T-cell (primary cell): ENCODE data around the gene PROSER3. TPM values are rescaled to one million over a fixed set of nuclear protein-coding genes. Genes with fewer than 3 reads are reported as not detected.
A peak's percentile ranks its signal among the peaks of the same experiment; 100 is the strongest.

Experiments used
- ATAC-seq, 4 experiments: fragments of 200-7000 bp in 3 of 4; fragments of 150-1000 bp in 1 of 4; cut with Tn5 transposase; replicated peaks in 1 of 4; 1 replicate in 3 of 4; 2 replicates in 1 of 4; pipeline ENCODE4 v1.10.0; 2021; ENCODE audit warnings: moderate library complexity in 3 of 4, mild to moderate bottlenecking in 2 of 4, moderate number of reproducible peaks in 1 of 4
- CTCF ChIA-PET, 2 donors: fragments of 300-600 bp; sonication (Branson Sonifier 250); formaldehyde crosslinking; loops; one replicate each; lab custom pipeline; 2022; ENCODE audit warnings: antibody characterized with exemption in 2 of 2; lab: Charles Lee
- POLR2A ChIA-PET, 2 donors: fragments of 300-600 bp; sonication (Branson Sonifier 250); formaldehyde crosslinking; loops; one replicate each; lab custom pipeline; 2022; ENCODE audit warnings: antibody characterized with exemption in 2 of 2; lab: Charles Lee
- DNase-seq, 35 experiments: peaks; one replicate each; pipeline versions ENCODE4 v3.0.0 to v3.0.0-alpha.2; 2013 to 2023
- H3K27ac ChIP-seq: one replicate; pipeline ENCODE4 v1.5.1; 2013; ENCODE audit warnings: low read length
- H3K27me3 ChIP-seq, 2 experiments: replicated peaks in 1 of 2; 1 replicate in 1 of 2; 2 replicates in 1 of 2; pipeline versions ENCODE4 v1.6.1 to v1.7.0; 2013; ENCODE audit warnings: low read length in 1 of 2, mixed read lengths in 1 of 2; ENCODE audit not compliant: control insufficient read depth in 2 of 2, insufficient read depth in 2 of 2; ENCODE audit errors: extremely low read depth in 1 of 2
- H3K36me3 ChIP-seq, 2 donors: 1 replicate in 1 of 2; 2 replicates in 1 of 2; pipeline versions ENCODE4 v1.6.1 to v1.7.0; 2013; ENCODE audit warnings: low read length in 1 of 2; ENCODE audit not compliant: control insufficient read depth in 2 of 2, insufficient read depth in 1 of 2; ENCODE audit errors: extremely low read depth in 1 of 2
- H3K4me1 ChIP-seq, 2 experiments: 1 replicate in 1 of 2; 2 replicates in 1 of 2; pipeline versions ENCODE4 v1.6.1 to v1.7.0; 2013; ENCODE audit warnings: low read length in 2 of 2, mixed read lengths in 1 of 2; ENCODE audit not compliant: insufficient read depth in 2 of 2, control insufficient read depth in 1 of 2; ENCODE audit errors: extremely low read depth in 1 of 2
- H3K4me3 ChIP-seq, 2 donors: 1 replicate in 1 of 2; 2 replicates in 1 of 2; pipeline versions ENCODE4 v1.5.1 to v1.7.0; 2013; ENCODE audit warnings: mild to moderate bottlenecking in 2 of 2, low read length in 1 of 2, moderate library complexity in 1 of 2; ENCODE audit not compliant: control insufficient read depth in 1 of 2; ENCODE audit errors: extremely low read depth in 1 of 2
- H3K9me3 ChIP-seq: 2 replicates; pipeline ENCODE4 v1.7.0; 2013
- H3K27ac Mint-ChIP-seq, 2 donors: one replicate each; pipeline ENCODE4 v1.8.0; 2020 to 2021; ENCODE audit warnings: mild to moderate bottlenecking in 2 of 2, mixed read lengths in 2 of 2
- H3K27me3 Mint-ChIP-seq, 2 donors: one replicate each; pipeline ENCODE4 v1.8.0; 2021 to 2022; ENCODE audit warnings: mixed read lengths in 2 of 2
- H3K36me3 Mint-ChIP-seq: one replicate; pipeline ENCODE4 v1.8.0; 2021; ENCODE audit warnings: mixed read lengths
- H3K4me1 Mint-ChIP-seq, 3 donors: one replicate each; pipeline ENCODE4 v1.8.0; 2020 to 2022; ENCODE audit warnings: mixed read lengths in 3 of 3, mild to moderate bottlenecking in 1 of 3
- H3K4me3 Mint-ChIP-seq, 3 donors: one replicate each; pipeline ENCODE4 v1.8.0; 2020 to 2022; ENCODE audit warnings: mild to moderate bottlenecking in 3 of 3, mixed read lengths in 3 of 3, moderate library complexity in 3 of 3
- H3K9me3 Mint-ChIP-seq, 3 donors: one replicate each; pipeline ENCODE4 v1.8.0; 2020 to 2022; ENCODE audit warnings: mixed read lengths in 3 of 3
- WGBS: methylation state at CpG from one replicate; pipeline ENCODE4 v1.1.5; 2013; ENCODE audit warnings: missing lambda C conversion rate; ENCODE audit not compliant: insufficient coverage; 5-methylcytosine and 5-hydroxymethylcytosine counted together
- total RNA-seq, 35 experiments: library from RNA in 6 of 35; stranded (reverse) in 6 of 35; fragments of 120-200 nt in 1 of 35; gene quantifications; one replicate each; pipeline versions ENCODE4 v1.2.1 to v1.2.4 and lab custom pipeline; 2013 to 2026

PROSER3 gene
- total RNA-seq, 5 donors from 2014 or later (not counting 1 experiment from before 2014, with no cell fraction given), result 31.3 to 52.1 (median 47.8) TPM

GRCh38 chr19:35731353-35731752 lies 26.6 kb upstream of the PROSER3 start:
- CTCF ChIA-PET, result no interaction called here
- Histone ChIP-seq H3K9me3 (no peaks in the 10 kb centered on the region), H3K27ac (no peak overlapping the region), H3K27me3 (no peaks in the 10 kb centered on the region), H3K36me3 (peaks cover 27 to 93% of the 10 kb centered on the region in 2 donors), H3K4me1 (no peaks in the 10 kb centered on the region), H3K4me3 (no peak overlapping the region)
- POLR2A ChIA-PET, result no interaction called here
- WGBS, result 92% methylated on average over 7 of the region's 9 CpGs
- no peak overlapping the region for H3K4me3 Mint-ChIP-seq
- no peaks in the 10 kb centered on the region for H3K9me3 Mint-ChIP-seq
- H3K27me3 Mint-ChIP-seq, result no peaks in the 10 kb centered on the region
- no peak for ATAC-seq
- H3K27ac Mint-ChIP-seq, result no peak overlapping the region
- peaks cover 10 to 25% (median 10%) of the 10 kb centered on the region in 3 donors for H3K4me1 Mint-ChIP-seq
- no peak for DNase-seq
- peaks cover 56% of the 10 kb centered on the region for H3K36me3 Mint-ChIP-seq

- no peak overlapping the region for H3K27ac Mint-ChIP-seq
- no peak overlapping the region for H3K4me3 Mint-ChIP-seq
- Histone ChIP-seq H3K9me3 (no peaks in the 10 kb centered on the region), H3K4me1 (peaks cover 0 to 5% of the 10 kb centered on the region in 2 experiments), H3K36me3 (peaks cover 30 to 94% of the 10 kb centered on the region in 2 donors), H3K4me3 (no peak overlapping the region), H3K27ac (no peak overlapping the region), H3K27me3 (no peaks in the 10 kb centered on the region)
- no peaks in the 10 kb centered on the region for H3K9me3 Mint-ChIP-seq
- peak in 1 of 4 experiments; percentile 19 for ATAC-seq
- CTCF ChIA-PET, result no interaction called here
- peaks cover 52% of the 10 kb centered on the region for H3K36me3 Mint-ChIP-seq
- H3K4me1 Mint-ChIP-seq, result peaks cover 14 to 30% (median 16%) of the 10 kb centered on the region in 3 donors
- no peaks in the 10 kb centered on the region for H3K27me3 Mint-ChIP-seq
- POLR2A ChIA-PET, result no interaction called here
- 93% methylated on average over 10 of the region's 21 CpGs for WGBS
- no peak for DNase-seq
These were observed 26.1 kb upstream of the PROSER3 start for GRCh38 chr19:35731779-35732405.

- H3K9me3 ChIP-seq, result no peaks in the 10 kb centered on the region
- no peak overlapping the region for H3K4me3 ChIP-seq
- WGBS, result 98% methylated on average over 16 of the region's 25 CpGs
- no peak for DNase-seq
- Mint-ChIP-seq H3K27me3 (no peaks in the 10 kb centered on the region), H3K27ac (no peak overlapping the region), H3K4me1 (peaks cover 21 to 35% (median 23%) of the 10 kb centered on the region in 3 donors), H3K4me3 (no peak overlapping the region), H3K36me3 (peaks cover 53% of the 10 kb centered on the region), H3K9me3 (no peaks in the 10 kb centered on the region)
- ChIA-PET CTCF (no interaction called here), POLR2A (no interaction called here)
- peaks cover 25 to 88% of the 10 kb centered on the region in 2 donors for H3K36me3 ChIP-seq
- peaks cover 0 to 12% of the 10 kb centered on the region in 2 experiments for H3K4me1 ChIP-seq
- H3K27ac ChIP-seq, result no peak overlapping the region
- no peak for ATAC-seq
- no peaks in the 10 kb centered on the region for H3K27me3 ChIP-seq
These were observed 25.3 kb upstream of the PROSER3 start for GRCh38 chr19:35732540-35733179.

- Mint-ChIP-seq H3K27ac (peak overlapping the region in 1 of 2 donors; percentile 67), H3K27me3 (no peaks in the 10 kb centered on the region), H3K9me3 (no peaks in the 10 kb centered on the region), H3K36me3 (peaks cover 48% of the 10 kb centered on the region), H3K4me1 (peaks cover 21 to 42% (median 24%) of the 10 kb centered on the region in 3 donors), H3K4me3 (no peak overlapping the region)
- ATAC-seq (no peak), DNase-seq (no peak)
- H3K27ac ChIP-seq, result no peak overlapping the region
- ChIA-PET CTCF (no interaction called here), POLR2A (no interaction called here)
- H3K4me3 ChIP-seq, result no peak overlapping the region
- peaks cover 0 to 15% of the 10 kb centered on the region in 2 experiments for H3K4me1 ChIP-seq
- H3K36me3 ChIP-seq, result peaks cover 23 to 88% of the 10 kb centered on the region in 2 donors
- H3K9me3 ChIP-seq, result no peaks in the 10 kb centered on the region
- 96% methylated on average over 15 of the region's 35 CpGs for WGBS
- H3K27me3 ChIP-seq, result no peaks in the 10 kb centered on the region
These were observed 24.5 kb upstream of the PROSER3 start for GRCh38 chr19:35733180-35734125.

- Mint-ChIP-seq H3K36me3 (peaks cover 44% of the 10 kb centered on the region), H3K4me3 (no peak overlapping the region), H3K9me3 (no peaks in the 10 kb centered on the region), H3K27me3 (no peaks in the 10 kb centered on the region), H3K4me1 (peaks cover 28 to 50% (median 31%) of the 10 kb centered on the region in 3 donors), H3K27ac (peak overlapping the region; percentile 67 to 77)
- POLR2A ChIA-PET, result no interaction called here
- CTCF ChIA-PET, result no interaction called here
- peaks cover 0 to 17% of the 10 kb centered on the region in 2 experiments for H3K4me1 ChIP-seq
- no peaks in the 10 kb centered on the region for H3K9me3 ChIP-seq
- no peak overlapping the region for H3K4me3 ChIP-seq
- peaks cover 23 to 88% of the 10 kb centered on the region in 2 donors for H3K36me3 ChIP-seq
- no peak for ATAC-seq
- no peak overlapping the region for H3K27ac ChIP-seq
- no peaks in the 10 kb centered on the region for H3K27me3 ChIP-seq
- DNase-seq, result no peak
- 97% methylated on average over 8 of the region's 8 CpGs for WGBS
These were observed 23.7 kb upstream of the PROSER3 start for GRCh38 chr19:35734273-35734672.

GRCh38 chr19:35734889-35735288 lies 23.1 kb upstream of the PROSER3 start:
- no peaks in the 10 kb centered on the region for H3K9me3 Mint-ChIP-seq
- peak overlapping the region; percentile 19 to 77 for H3K27ac Mint-ChIP-seq
- peaks cover 0 to 23% of the 10 kb centered on the region in 2 experiments for H3K4me1 ChIP-seq
- H3K27ac ChIP-seq, result no peak overlapping the region
- H3K9me3 ChIP-seq, result no peaks in the 10 kb centered on the region
- no peaks in the 10 kb centered on the region for H3K27me3 Mint-ChIP-seq
- DNase-seq, result no peak
- ChIA-PET POLR2A (no interaction called here), CTCF (no interaction called here)
- 93% methylated on average over 4 of the region's 5 CpGs for WGBS
- no peaks in the 10 kb centered on the region for H3K27me3 ChIP-seq
- H3K4me3 Mint-ChIP-seq, result no peak overlapping the region
- H3K36me3 Mint-ChIP-seq, result peaks cover 38% of the 10 kb centered on the region
- peaks cover 33 to 53% (median 36%) of the 10 kb centered on the region in 3 donors for H3K4me1 Mint-ChIP-seq
- H3K4me3 ChIP-seq, result no peak overlapping the region
- H3K36me3 ChIP-seq, result peaks cover 23 to 87% of the 10 kb centered on the region in 2 donors
- ATAC-seq, result no peak
